DMS53 treated with DMSO at 0.1 percent for 48 hours (cell line): ENCODE results near the gene GRID1.

Source experiments
- DNase-seq: peaks from one replicate; lab custom pipeline; 2025; ENCODE audit not compliant: unreplicated experiment; lab: John Stamatoyannopoulos, UW

GRID1 gene

GRCh38 chr10:86234107-86234506 is 132.5 kb downstream of the GRID1 start:
- no peak for DNase-seq

DNA sequence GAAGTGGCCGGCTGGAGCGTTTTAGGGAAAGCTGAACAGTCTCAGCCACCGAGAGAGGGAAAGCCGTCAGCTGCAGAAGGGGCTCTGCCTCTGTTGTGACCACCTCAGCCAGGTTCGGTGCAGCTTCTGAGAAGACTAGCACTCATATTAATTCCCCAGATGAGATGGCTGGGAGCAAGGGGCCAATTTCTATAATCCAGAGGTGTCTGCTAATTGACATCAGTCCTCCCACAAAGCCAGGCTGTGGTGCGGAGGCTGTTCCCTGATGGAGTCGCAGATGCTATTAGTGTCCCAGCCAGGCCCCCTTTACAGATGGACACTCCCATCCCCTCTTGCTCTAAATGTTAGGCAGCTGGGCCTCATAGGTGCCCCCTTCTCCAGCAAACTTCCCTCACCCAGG is 133.5 kb downstream of the GRID1 start:
- DNase-seq = no peak

- DNase-seq = no peak
Observed at GRCh38 chr10:86232644-86233043, 134.0 kb downstream of the GRID1 start.

GRCh38 chr10:86231796-86232560 is 134.6 kb downstream of the GRID1 start:
- DNase-seq = no peak

GRCh38 chr10:86230557-86231180 is 135.9 kb downstream of the GRID1 start:
- DNase-seq = no peak

- no peak for DNase-seq
Observed at GRCh38 chr10:86229811-86230556, 136.6 kb downstream of the GRID1 start.

DNA sequence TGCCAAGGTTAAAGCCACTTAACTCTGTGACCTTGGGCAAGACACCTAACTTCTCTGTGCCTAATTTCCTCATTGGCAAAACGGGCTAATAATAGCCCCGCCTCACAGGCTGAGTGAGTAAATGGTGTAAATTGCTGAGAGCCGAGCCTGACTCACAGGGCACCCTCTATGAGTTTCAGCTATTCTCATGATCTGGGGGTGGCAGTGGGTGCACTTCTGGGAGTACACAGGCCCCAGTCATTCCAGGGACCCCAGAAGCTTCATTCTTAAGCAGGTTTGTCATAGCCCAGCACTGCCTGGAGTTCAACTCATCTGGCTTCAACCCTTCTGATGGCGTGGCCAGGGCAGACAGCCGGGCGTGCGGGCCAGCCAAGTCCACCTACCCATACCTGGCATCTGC is 137.2 kb downstream of the GRID1 start:
- no peak for DNase-seq

- DNase-seq = no peak
Observed at GRCh38 chr10:86227501-86228258, 138.9 kb downstream of the GRID1 start.

DNA sequence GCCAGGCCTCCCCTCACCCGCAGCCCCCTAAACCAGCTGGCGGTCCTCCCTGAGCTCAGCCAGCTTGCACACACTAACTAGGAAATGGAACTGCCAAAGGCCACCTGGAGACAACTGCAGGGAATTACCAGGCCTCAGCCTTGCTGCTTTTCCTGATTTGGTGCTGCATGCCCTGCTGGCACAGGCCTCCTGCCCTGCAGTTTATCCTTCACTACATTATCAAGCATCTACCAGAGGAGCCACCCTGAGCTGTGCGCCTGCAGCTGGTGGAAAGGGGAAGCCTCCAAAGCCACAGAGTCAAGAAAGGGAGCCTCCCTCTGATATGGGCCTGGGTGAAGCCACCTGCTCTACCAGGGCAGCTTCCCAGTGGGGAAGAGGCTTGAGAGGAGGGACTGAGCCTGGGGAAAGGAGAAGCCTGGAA is 139.8 kb downstream of the GRID1 start:
- no peak for DNase-seq

DNA sequence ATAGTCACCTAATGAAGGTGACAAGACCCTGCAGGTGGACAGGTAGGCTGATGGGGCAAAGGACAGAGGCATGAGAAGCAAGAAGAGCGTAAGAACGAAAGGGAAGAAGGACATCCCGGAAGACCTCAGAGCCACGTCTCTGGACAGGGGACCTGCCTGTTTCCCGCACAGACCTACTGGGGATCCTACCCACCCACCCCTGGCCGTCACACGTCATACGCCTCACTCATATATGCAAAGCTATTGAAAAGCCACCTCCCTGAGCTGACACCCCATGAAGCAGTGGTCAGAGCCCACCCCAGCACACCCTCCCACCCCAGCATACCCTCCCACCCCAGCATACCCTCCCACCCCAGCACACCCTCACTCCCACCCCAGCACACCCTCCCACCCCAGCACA is 140.6 kb downstream of the GRID1 start:
- no peak for DNase-seq

- no peak for DNase-seq
Observed at GRCh38 chr10:86225103-86225782, 141.4 kb downstream of the GRID1 start.

DNA sequence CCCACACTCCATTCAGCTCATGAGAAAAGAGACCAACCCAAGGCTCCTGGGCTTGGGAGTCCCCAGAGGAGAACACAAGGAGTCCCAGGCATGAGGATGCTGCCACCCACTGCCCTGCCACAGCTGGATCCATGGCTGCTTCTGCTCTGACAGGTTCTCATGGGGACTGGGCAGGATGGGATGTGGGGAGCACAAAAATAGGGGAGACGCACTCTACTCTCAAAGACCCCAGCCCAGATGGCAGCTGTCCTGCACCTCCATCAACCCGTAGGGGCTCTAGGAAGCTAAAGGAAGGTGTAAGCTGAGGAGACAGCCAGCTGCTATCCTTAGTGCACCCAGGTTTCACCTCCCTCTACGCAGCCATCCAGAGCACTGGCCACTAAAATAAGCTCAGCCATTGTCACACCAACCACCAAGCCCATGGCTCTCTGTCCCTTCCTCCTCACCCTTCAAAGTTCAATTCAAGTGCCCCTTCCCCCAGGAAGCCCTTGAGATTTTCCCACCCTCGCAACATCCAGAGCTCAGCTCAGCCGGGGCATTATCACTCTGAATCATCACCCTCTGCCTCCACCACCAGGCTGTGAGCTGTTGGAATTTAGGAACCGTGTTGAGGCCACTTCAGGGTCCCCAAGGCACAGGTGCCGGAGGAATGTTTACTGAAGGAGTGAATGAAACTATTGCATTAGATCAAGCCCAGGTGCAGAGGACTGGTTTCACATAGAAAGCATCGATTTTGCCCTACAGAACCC is 142.1 kb downstream of the GRID1 start:
- no peak for DNase-seq

- no peak for DNase-seq
Observed at GRCh38 chr10:86223256-86223655, 143.3 kb downstream of the GRID1 start.

DNA sequence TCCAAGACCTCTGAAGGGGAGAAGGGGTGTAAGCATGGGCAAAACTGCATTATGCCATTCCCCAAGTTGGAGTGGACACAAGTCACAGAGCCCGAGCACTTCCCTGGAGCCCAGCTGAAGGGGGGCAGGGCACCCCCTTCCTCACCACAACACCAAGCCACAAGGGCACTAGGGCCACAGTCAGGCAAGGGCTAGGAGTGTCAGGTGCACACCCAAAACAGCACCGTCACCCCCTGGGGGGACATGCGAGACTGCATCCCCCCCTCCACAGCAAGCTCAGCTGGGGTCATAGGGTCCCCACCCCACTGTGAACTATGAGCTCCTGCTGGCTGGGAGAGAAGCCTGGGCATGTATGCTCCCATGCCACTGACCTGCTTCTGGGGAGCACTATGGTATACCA is 143.9 kb downstream of the GRID1 start:
- DNase-seq = no peak

- no peak for DNase-seq
Observed at GRCh38 chr10:86222336-86222650, 144.3 kb downstream of the GRID1 start.

- DNase-seq = no peak
Observed at GRCh38 chr10:86221442-86222335, 144.9 kb downstream of the GRID1 start.

GRCh38 chr10:86220626-86221025 is 146.0 kb downstream of the GRID1 start:
- DNase-seq = no peak

DNA sequence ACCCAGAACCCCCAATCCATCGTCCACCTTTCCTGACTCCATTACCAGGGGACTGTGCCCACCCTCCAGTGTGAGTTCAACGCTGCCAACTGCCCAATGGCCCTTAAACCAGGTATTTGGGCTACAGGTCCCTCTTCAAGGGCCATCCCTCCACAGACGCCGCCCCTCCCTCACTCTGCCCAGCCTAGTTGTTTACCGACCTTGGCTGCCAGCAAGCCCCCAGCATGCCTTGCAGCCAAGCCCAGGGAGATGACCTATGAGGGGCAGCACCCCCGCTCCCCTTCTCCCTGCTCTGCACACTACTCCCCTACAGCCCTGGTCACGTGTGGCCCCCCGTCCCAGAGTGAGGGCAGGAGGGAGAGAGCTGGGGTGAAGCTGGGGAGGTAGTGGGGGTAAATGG is 147.3 kb downstream of the GRID1 start:
- no peak for DNase-seq

DNA sequence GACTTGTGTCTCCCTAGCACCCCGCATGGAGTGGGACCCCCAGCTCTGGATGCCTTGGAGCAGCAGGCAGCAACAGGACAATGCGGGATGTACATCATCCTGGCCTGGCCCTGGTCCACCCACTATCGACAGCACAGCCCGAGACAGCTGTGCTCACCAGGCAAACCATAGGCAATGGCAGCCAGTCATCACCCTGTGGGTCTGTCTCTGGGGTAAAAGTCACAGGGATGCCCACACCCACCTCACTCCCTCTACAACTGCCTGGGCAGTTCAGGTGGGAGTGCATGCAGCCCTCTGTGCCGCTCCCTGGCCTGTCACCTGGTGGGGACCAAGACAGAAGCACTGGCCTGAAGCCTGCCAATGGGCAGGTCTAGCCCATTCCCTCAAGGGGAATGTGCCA is 147.8 kb downstream of the GRID1 start:
- DNase-seq = no peak
